ENCODE measurements around the gene SYNDIG1.

The SYNDIG1 gene

DNA sequence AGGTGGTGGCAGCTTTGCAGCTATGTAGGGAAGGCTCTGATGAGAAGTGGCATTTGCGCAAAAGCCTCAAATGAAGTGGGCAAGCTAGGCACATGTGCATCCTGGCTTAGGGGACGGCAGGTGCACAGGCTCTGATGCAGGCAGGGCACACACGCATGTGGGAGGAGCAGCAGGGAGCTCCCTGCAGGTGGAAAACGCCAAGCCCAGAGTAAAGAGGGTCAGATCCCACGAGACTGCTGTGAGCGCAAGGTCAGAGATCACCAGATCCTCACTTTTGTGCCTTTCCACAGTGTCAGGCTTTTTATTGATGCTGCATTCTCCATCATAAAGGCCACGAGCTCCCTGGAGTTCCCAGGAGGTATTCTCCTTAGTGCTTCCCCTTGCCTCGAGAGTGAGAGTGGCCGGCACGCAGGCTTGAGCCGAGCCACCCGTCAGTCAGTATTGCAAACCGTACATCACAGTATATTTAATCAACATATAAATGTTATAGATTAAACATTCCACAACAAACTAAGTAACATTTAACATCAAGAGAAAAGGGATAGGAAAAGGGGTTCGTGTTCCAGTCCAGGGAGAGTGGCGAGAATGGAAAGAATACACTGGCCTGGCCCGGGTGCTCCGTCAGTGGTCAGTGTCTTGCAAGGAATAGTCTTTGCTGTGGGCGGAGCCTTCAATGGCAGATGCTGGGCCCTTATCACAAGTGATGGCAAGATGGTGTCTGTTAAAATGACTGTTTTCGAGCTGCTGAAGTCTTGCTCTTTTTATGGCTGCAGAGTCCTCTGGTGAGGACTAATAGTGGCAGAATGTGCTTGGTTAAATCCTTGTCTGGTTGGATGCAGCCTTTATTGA lies 109.4 kb downstream of the SYNDIG1 start:
- no peak for FAIRE-seq
- no peak for TF ChIP-seq CTCF (IDR thresholded peaks at IDR 0.05; ENCODE audit: insufficient read depth, missing control alignments)
- DNase-seq (ENCODE audit: insufficient read length, low spot score), result no peak

GRCh38 chr20:24579475-24579874 lies 110.0 kb downstream of the SYNDIG1 start:
- no peak for TF ChIP-seq CTCF (IDR thresholded peaks at IDR 0.05; ENCODE audit: insufficient read depth, missing control alignments)
- FAIRE-seq (no peak), DNase-seq (ENCODE audit: insufficient read length, low spot score) (no peak)

- no peak for DNase-seq (ENCODE audit: insufficient read length, low spot score)
- FAIRE-seq, result no peak
- TF ChIP-seq CTCF (IDR thresholded peaks at IDR 0.05; ENCODE audit: insufficient read depth, missing control alignments), result no peak
Measured at GRCh38 chr20:24580006-24580405, 110.6 kb downstream of the SYNDIG1 start.

- TF ChIP-seq CTCF (IDR thresholded peaks at IDR 0.05; ENCODE audit: insufficient read depth, missing control alignments), result no peak
Measured at GRCh38 chr20:24580855-24581254, 111.4 kb downstream of the SYNDIG1 start.

GRCh38 chr20:24581443-24582170 lies 112.2 kb downstream of the SYNDIG1 start:
- DNase-seq (ENCODE audit: insufficient read length, low spot score) (no peak), FAIRE-seq (no peak)
- TF ChIP-seq CTCF (IDR thresholded peaks at IDR 0.05; ENCODE audit: insufficient read depth, missing control alignments), result no peak

More at GRCh38 chr20:24580855-24581254, 111.4 kb downstream of the SYNDIG1 start:
- DNase-seq (ENCODE audit: insufficient read length, low spot score) (no peak), FAIRE-seq (no peak)

DNA sequence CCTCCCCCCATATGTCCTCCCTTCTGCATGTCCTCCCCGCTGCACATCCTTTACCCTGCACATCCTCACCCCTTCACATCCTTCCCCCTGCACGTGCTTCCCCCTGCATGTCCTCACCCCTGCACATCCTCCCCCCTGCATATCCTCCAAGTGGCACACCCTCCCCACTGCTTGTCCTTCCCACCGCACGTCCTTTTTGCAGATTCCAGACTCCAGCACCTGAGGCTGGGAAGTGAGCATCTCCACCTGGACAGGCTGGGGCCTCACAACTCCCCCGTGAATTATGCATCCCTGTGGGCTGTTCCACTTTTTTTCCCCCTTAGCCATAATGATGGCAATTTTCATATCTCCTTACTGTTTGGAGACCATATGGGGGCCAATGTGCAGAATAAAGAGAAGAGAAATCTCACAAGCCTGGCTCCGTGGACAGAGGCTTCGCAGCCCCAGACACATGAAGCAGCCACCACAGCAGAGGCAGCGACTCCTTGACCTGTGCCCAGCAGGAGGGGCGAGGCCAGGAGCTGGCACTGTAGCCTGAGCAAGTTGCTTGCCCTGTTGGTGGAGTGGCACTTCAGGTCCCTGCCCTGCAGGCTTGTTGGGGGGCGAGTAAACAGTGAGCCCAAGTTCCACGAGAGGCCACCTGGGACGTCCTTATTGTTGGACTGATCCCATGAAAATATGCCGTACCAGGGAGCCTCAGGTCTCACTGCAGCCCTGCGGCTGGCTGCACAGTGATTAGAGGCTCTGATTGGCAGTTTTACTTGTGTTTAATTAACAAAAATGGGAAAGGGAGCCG lies 113.1 kb downstream of the SYNDIG1 start:
- no peak for TF ChIP-seq CTCF (IDR thresholded peaks at IDR 0.05; ENCODE audit: insufficient read depth, missing control alignments)

More for the DNA sequence above, 113.1 kb downstream of the SYNDIG1 start:
- no peak for FAIRE-seq
- no peak for DNase-seq (ENCODE audit: insufficient read length, low spot score)

Measured in D721Med (cell line).